GM21390 (cell line): ENCODE results near the gene SETD6.
"Not testable (repeated sequence)": the region's sequence is repeated elsewhere in the genome, so short reads cannot be mapped to it uniquely, and the experiment has no call there.

Experiments
- ATAC-seq: cut with Tn5 transposase; IDR thresholded peaks from one replicate; pipeline ENCODE4 v1.9.1; 2021; ENCODE audit not compliant: unreplicated experiment

The SETD6 gene

GRCh38 chr16:58515125-58515870 is at the start of gene SETD6:
TSS of gene SETD6 (plus strand) at chr16:58515517. CDS start at chr16:58515538, 21 bp downstream.
- ATAC-seq: peak; percentile 66

GRCh38 chr16:58465817-58466216 is 49.5 kb upstream of the SETD6 start:
- no peak for ATAC-seq

GRCh38 chr16:58466396-58466795 is 48.9 kb upstream of the SETD6 start:
- no peak for ATAC-seq

GRCh38 chr16:58467905-58468304 is 47.4 kb upstream of the SETD6 start:
- no peak for ATAC-seq

GRCh38 chr16:58471209-58471975 is 43.9 kb upstream of the SETD6 start:
- no peak for ATAC-seq

GRCh38 chr16:58472266-58472665 is 43.1 kb upstream of the SETD6 start:
- ATAC-seq: no peak

- no peak for ATAC-seq
These were observed 42.5 kb upstream of the SETD6 start for GRCh38 chr16:58472827-58473226.

- ATAC-seq: no peak
These were observed 41.0 kb upstream of the SETD6 start for GRCh38 chr16:58474296-58474695.

GRCh38 chr16:58475091-58475619 is 40.2 kb upstream of the SETD6 start:
- ATAC-seq: no peak

- ATAC-seq: no peak
These were observed 38.5 kb upstream of the SETD6 start for GRCh38 chr16:58476791-58477190.

GRCh38 chr16:58478427-58478826 is 36.9 kb upstream of the SETD6 start:
- ATAC-seq: no peak

GRCh38 chr16:58481226-58481869 is 34.0 kb upstream of the SETD6 start:
- ATAC-seq: no peak

GRCh38 chr16:58481931-58482330 is 33.4 kb upstream of the SETD6 start:
- no peak for ATAC-seq

- ATAC-seq: no peak
These were observed 30.0 kb upstream of the SETD6 start for GRCh38 chr16:58485184-58485887.

- ATAC-seq: peak; percentile 82
These were observed 27.6 kb upstream of the SETD6 start for GRCh38 chr16:58487566-58488351.

- ATAC-seq: no peak
These were observed 26.8 kb upstream of the SETD6 start for GRCh38 chr16:58488531-58488930.

- no peak for ATAC-seq
These were observed 25.3 kb upstream of the SETD6 start for GRCh38 chr16:58490065-58490464.

GRCh38 chr16:58490539-58490938 is 24.8 kb upstream of the SETD6 start:
- not testable (repeated sequence) for ATAC-seq

- ATAC-seq: no peak
These were observed 23.3 kb upstream of the SETD6 start for GRCh38 chr16:58492066-58492465.

- ATAC-seq: no peak
These were observed 22.6 kb upstream of the SETD6 start for GRCh38 chr16:58492735-58493134.
